GM19193 (cell line): ENCODE measurements around the gene SART1.

ENCODE experiments used
- POLR2A ChIP-seq: IDR thresholded peaks from 4 replicates; pipeline ENCODE4 v1.6.1; 2011; ENCODE audit not compliant: insufficient read depth, insufficient read length; ENCODE audit errors: extremely low read depth

The SART1 gene

GRCh38 chr11:66001942-66002647 lies 40.6 kb downstream of the SART1 start, which contains the start of the genes BANF1 and EIF1AD:
BANF1 (plus strand) TSS chr11:66002503; CDS start chr11:66003251, 748 bp downstream.
EIF1AD (minus strand) TSS chr11:66002157; CDS start chr11:66000389, 1,768 bp downstream.
- peak; percentile 83 for TF ChIP-seq POLR2A

- no peak for TF ChIP-seq POLR2A
Observed at GRCh38 chr11:66002648-66003225, 41.2 kb downstream of the SART1 start.

GRCh38 chr11:66003291-66003690 lies 41.8 kb downstream of the SART1 start:
- no peak for TF ChIP-seq POLR2A

GRCh38 chr11:66004186-66004585 lies 42.7 kb downstream of the SART1 start:
- no peak for TF ChIP-seq POLR2A

GRCh38 chr11:66006134-66006890 lies 44.8 kb downstream of the SART1 start:
- TF ChIP-seq POLR2A: no peak

- TF ChIP-seq POLR2A: peak; percentile 5
Observed at GRCh38 chr11:66006891-66007176, 45.3 kb downstream of the SART1 start.

GRCh38 chr11:66007201-66007634 lies 45.7 kb downstream of the SART1 start:
- TF ChIP-seq POLR2A: no peak

- TF ChIP-seq POLR2A: no peak
Observed at GRCh38 chr11:66008095-66008467, 46.5 kb downstream of the SART1 start.

GRCh38 chr11:66008468-66009101 lies 47.1 kb downstream of the SART1 start:
- no peak for TF ChIP-seq POLR2A

GRCh38 chr11:66011239-66011784 lies 49.8 kb downstream of the SART1 start:
- TF ChIP-seq POLR2A: no peak

GRCh38 chr11:66011785-66012303 lies 50.3 kb downstream of the SART1 start, which contains the start of gene CST6:
CST6 (plus strand) TSS chr11:66012008; CDS start chr11:66012045, 37 bp downstream.
- TF ChIP-seq POLR2A: no peak

- no peak for TF ChIP-seq POLR2A
Observed at GRCh38 chr11:66012371-66012945, 50.9 kb downstream of the SART1 start.

GRCh38 chr11:66012946-66013761 lies 51.6 kb downstream of the SART1 start:
- TF ChIP-seq POLR2A: no peak

GRCh38 chr11:66013762-66014100 lies 52.2 kb downstream of the SART1 start:
- no peak for TF ChIP-seq POLR2A
